AG09319 (cell line): ENCODE results near the gene PGR.

ENCODE experiments used
- DNase-seq: peaks from one replicate; pipeline ENCODE4 v3.0.0-alpha.2; 2010; ENCODE audit warnings: low read depth; ENCODE audit errors: extremely low read depth
- TF ChIP-seq, protein P1 (sequence below): IDR thresholded peaks from 2 replicates; pipeline ENCODE4 v1.5.1; 2011; ENCODE audit warnings: low read depth, mild to moderate bottlenecking, inconsistent platforms, low read length, moderate library complexity

PGR gene

DNA sequence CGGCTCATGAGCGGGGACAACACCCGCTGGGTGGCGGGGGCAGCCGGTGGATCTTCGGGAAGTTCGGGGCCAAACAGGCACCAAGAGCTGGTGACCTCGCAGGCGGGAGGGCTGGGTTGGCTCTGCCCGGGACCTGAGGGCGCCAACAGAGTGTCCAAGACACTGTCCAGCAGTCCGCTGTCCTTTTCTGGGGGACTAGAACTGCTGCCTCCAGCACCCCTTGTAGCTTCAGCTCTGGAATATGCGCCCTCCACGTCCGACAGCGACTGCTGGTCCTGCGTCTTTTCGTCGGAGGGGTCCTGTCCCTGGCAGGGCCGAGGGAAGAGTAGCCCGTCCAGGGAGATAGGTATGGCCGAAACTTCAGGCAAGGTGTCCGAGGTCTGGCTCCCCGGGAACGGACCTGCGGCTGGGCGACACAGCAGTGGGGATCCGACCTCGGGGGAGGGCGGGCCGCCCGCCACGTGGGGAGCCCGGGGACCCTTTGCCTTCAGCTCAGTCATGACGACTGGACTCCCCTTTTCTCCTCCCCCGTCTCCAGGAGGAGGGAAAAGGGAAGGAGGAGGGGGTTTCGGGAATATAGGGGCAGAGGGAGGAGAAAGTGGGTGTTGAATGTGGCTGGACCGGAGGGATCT lies 926 bp downstream of the PGR start:
- DNase-seq, result no peak
- TF ChIP-seq, protein P1, sequence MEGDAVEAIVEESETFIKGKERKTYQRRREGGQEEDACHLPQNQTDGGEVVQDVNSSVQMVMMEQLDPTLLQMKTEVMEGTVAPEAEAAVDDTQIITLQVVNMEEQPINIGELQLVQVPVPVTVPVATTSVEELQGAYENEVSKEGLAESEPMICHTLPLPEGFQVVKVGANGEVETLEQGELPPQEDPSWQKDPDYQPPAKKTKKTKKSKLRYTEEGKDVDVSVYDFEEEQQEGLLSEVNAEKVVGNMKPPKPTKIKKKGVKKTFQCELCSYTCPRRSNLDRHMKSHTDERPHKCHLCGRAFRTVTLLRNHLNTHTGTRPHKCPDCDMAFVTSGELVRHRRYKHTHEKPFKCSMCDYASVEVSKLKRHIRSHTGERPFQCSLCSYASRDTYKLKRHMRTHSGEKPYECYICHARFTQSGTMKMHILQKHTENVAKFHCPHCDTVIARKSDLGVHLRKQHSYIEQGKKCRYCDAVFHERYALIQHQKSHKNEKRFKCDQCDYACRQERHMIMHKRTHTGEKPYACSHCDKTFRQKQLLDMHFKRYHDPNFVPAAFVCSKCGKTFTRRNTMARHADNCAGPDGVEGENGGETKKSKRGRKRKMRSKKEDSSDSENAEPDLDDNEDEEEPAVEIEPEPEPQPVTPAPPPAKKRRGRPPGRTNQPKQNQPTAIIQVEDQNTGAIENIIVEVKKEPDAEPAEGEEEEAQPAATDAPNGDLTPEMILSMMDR, result no peak

DNA sequence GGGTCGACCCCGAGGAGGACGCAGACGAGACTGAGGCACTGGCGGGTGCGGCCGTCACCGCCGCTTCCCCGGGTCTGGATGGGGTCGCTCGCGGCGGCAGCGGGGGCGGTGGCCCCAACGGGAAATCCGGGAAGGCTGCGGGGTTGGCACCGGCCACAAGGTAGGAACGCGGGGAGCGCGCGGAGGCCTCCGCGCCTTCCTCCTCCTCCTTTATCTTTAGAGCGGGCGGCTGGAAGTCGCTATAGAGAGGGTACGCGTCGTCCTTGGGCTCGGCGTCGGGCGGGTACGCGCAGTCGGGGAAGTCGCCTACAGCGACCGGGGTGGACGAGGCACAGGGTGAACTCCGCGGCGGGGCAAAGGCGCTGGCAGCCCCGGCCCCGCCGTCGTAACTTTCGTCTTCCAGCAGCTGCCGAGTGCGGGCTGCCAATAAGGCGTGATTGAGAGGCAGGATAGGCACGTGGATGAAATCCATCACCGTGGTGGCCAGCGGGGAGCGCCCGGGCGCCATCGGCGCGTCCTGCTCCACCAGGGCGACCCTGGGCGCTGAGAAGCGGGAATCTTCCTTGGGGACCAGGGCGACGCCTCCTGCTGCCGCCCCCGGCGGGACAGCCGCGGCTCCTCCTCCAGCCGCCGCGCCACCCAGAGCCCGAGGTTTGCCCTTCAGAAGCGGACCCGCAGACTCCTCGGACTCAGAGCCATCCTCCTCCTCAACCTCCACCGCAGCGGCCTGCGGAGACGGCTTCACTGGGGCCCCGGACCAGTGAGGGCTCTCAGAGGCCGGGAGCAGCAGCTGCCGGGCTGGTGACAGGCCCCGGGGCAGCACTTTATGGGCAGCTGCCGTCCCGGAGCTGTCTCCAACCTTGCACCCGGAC lies 1.7 kb downstream of the PGR start:
- TF ChIP-seq, protein P1, result no peak
- DNase-seq, result no peak

DNA sequence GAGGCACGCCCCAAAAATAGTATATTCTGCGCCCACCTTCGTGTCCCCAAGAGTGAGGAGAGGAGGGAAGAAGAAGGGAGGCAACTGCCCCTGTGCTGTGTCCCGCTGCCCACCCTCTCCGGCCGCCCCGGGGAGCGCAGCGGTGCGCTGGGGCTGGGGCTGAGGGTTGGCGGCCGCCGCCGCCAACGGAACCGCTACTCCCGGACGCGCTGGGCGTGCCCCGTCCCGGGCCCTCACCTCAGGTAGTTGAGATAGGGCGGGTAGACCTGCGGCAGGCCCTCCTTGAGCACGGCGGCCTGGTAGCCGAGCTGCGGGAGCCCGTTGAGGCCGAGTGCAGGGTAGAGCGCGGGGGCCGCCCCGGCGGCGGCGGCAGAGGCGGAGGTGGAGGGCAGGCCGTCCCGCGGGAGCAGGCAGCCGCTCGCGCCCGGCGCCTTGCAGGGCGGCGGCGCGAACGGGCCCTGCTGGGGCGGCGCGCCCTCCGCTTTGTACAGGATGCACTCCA lies 2.4 kb downstream of the PGR start:
- no peak for DNase-seq
- TF ChIP-seq, protein P1, result no peak

DNA sequence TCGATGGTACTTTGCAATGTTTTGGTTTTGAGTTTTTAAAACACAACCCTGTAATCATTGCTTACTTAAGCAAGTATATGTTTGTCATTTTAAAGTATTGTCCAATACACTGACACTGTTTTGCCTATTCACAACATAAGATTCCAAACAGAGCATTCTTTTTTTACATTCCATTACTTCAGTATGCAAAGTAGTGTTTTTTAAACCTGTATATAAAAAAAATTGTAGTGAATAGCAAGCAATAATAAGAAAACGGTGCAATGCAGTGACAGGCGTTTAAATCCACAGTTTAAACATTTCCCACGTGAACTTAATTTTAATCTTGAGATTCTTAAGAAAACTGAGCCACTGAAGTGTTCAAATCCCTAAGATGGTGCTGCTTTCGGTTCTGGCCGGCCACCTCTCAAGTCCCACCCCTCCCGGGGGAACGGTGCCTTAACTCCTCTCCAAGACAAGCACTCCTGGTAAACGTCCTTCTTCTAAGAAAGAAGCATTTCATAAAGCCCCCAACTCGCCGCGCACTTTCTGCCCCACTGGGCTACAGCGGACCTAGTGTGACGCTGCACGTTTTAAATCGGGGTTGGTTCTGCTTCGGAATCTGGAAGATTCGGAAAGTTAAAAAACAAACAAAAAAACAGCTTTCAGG lies 2.9 kb downstream of the PGR start:
- TF ChIP-seq, protein P1, result no peak
- no peak for DNase-seq

DNA sequence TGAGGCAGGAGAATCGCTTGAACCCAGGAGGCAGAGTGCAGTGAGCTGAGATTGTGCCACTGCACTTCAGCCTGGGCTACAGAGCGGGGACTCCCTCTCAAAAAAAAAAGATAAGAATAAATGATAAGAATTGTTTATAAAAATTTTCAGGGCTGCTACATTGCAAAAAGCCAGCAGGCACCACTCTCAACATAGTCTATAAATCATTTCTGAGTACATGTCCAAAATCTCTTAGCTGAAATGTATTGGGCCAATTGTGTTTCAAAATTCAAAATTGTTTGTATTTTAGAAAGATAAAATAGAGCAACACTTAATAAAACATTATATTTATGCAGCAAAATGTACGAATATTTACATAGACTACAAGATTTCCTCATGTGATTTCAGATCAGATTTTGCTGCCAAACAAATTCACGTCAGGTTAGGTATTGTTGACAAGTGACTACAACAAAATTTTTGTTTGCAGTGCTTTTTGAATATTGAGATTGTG lies 13.9 kb downstream of the PGR start:
- DNase-seq, result no peak
- TF ChIP-seq, protein P1, result no peak

DNA sequence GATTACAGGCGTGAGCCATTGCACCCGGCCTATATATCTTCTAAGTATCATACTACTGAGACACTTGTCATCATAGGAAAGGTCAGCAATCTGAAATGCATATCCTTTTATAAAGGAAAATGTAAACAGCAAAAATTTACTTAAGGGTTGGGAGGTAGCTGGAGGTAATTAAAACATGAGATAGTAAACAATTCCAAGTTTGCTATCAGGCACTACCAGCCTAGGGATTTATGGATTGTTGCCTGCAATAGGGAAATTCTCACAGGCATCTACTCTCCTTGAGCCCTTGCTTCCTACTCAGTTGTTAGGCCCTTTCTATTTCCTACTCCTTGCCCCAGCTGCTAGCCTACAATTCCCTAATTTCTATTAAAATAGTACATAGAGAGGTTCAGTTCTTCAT lies 16.1 kb downstream of the PGR start:
- no peak for DNase-seq
- TF ChIP-seq, protein P1, result no peak
